OCI-LY1 (cell line): ENCODE data around the gene MED22.

Experiments used
- EZH2 ChIP-seq: fragments of 200-600 bp; sonication (generic), shearing (Covaris generic); IDR thresholded peaks from 2 replicates; pipeline ENCODE4 v1.8.0; 2017; ENCODE audit warnings: borderline replicate concordance, mixed run types, mild to moderate bottlenecking, antibody characterized with exemption, low read length, moderate library complexity, mixed read lengths
- TF ChIP-seq, protein P1 (sequence below): fragments of 200-600 bp; sonication (generic), shearing (Covaris generic); IDR thresholded peaks from 2 replicates; pipeline ENCODE4 v1.5.1; 2017; ENCODE audit warnings: mild to moderate bottlenecking, antibody characterized with exemption, low read length, moderate library complexity, mixed read lengths

DNA sequence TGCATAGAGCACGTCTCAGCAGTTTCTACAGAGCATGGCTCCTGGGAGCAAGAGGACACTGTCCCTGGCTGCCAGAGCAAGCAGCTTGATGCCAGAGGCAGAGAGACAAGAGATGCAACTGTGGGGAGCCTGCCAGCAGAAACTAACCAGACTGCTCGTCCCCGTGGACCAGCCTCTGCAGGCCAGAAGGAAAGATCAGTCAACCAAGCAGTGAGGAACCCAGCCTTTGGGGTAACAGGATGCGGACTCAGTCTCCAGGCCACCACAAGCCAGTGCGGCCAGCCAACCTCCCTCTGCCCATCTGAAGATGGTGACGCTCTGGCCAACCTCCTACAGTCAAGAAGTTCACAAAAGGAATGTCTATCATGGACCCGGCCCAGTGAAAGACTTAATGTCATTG is 24.2 kb upstream of the MED22 start:
- TF ChIP-seq, protein P1, sequence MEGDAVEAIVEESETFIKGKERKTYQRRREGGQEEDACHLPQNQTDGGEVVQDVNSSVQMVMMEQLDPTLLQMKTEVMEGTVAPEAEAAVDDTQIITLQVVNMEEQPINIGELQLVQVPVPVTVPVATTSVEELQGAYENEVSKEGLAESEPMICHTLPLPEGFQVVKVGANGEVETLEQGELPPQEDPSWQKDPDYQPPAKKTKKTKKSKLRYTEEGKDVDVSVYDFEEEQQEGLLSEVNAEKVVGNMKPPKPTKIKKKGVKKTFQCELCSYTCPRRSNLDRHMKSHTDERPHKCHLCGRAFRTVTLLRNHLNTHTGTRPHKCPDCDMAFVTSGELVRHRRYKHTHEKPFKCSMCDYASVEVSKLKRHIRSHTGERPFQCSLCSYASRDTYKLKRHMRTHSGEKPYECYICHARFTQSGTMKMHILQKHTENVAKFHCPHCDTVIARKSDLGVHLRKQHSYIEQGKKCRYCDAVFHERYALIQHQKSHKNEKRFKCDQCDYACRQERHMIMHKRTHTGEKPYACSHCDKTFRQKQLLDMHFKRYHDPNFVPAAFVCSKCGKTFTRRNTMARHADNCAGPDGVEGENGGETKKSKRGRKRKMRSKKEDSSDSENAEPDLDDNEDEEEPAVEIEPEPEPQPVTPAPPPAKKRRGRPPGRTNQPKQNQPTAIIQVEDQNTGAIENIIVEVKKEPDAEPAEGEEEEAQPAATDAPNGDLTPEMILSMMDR: no peak
- TF ChIP-seq EZH2: no peak
